H54 (cell line): ENCODE measurements around the gene DDX43.
A peak's percentile ranks its signal among the peaks of the same experiment; 100 is the strongest.

Experiments
- DNase-seq: peaks from one replicate; pipeline ENCODE4 v3.0.0; 2011; ENCODE audit warnings: low spot score, mixed read lengths; ENCODE audit not compliant: insufficient read length
- FAIRE-seq: peaks from 3 replicates; lab custom pipeline; 2011; peaks lifted over from hg19 to GRCh38; lab: Jason Lieb, UNC
- POLR2A ChIP-seq: IDR thresholded peaks from 2 replicates; pipeline ENCODE4 v1.6.1; 2011; ENCODE audit warnings: low read depth, mild to moderate bottlenecking, low read length

The DDX43 gene

DNA sequence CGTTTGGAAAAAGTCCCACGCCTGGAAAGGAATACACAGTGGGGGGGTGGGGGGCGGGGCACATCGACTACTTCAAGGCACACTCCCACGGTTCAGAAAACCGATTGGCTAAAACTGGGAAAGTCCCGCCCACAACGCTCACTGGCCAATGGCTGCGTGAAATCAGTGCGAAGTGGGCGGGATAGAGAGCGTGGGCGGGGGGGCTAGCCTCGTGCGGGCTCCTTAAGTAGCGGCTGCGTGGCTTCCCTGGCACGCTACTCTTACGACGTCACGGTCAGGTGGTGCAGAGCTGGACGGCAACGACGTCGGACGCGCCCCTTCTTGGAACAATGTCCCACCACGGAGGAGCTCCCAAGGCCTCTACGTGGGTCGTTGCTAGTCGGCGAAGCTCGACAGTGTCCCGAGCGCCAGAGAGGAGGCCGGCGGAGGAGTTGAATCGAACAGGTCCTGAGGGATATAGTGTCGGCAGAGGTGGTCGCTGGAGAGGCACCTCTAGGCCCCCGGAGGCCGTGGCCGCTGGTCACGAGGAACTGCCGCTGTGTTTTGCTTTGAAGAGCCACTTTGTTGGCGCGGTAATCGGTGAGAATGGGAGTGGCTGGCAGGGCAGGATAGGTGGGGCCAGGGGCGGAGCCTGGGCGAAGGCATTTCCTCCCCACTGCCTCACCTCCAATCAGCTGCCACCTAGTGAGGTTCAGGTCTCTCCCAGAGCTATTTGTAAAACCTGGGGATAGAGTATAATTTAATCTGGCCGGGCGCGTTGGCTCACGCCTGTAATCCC is at the start of gene DDX43:
DDX43 (plus strand) TSS at position 252 of the 778 bp plus-strand sequence; CDS start at position 330, 78 bp downstream.
- DNase-seq (peak; percentile 26), FAIRE-seq (no peak)
- TF ChIP-seq POLR2A = no peak

DNA sequence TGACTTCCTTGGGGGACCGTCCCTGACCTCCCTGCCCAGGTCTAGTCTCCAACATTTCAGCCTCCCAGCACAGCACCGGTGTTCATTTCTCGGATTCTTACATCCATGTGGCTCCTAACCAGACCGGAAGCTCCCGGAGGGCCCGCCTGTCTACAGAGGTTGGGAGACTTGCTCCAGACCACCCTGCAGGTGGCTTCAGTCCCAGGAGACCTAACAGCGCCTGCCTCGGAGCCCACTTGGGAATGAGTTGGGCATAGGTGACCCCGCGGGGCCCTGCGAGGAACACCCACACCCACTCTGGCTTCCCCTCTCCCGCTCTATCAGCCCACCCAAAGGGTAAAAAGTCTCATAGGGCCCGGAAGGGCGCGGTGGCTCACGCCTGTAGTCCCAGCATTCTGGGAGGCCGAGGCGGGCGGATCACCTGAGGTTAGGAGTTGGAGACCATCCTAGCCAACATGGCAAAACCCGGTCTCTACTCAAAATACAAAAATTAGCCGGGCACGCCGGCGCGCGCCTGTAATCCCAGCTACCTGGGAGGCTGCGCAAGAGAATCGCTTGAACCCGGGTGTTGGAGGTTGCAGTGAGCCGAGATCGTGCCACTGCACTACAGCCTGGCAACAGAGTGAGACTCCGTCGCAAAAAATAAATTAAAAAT is 46.0 kb upstream of the DDX43 start:
- TF ChIP-seq POLR2A = no peak
- no peak for FAIRE-seq
- no peak for DNase-seq

DNA sequence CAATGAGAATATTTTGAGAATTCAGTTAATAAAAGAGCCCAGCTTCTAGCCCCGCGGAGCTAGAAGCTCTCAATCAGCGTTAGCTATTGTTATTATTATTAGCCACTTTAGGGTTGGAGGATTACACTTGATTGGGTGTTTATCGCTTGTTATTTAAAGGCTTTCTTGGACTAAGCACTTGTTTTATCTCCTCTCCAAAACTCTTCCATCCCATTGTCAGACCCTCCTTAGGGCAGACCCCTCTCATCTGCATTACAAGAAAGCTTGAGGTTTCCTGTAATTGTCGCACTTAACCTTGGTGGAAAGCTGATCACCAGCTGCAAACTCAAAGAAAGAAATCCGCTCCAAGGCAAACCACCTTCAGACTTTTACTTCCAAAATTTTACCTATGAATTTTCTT is 45.3 kb upstream of the DDX43 start:
- DNase-seq = no peak
- no peak for TF ChIP-seq POLR2A
- no peak for FAIRE-seq

DNA sequence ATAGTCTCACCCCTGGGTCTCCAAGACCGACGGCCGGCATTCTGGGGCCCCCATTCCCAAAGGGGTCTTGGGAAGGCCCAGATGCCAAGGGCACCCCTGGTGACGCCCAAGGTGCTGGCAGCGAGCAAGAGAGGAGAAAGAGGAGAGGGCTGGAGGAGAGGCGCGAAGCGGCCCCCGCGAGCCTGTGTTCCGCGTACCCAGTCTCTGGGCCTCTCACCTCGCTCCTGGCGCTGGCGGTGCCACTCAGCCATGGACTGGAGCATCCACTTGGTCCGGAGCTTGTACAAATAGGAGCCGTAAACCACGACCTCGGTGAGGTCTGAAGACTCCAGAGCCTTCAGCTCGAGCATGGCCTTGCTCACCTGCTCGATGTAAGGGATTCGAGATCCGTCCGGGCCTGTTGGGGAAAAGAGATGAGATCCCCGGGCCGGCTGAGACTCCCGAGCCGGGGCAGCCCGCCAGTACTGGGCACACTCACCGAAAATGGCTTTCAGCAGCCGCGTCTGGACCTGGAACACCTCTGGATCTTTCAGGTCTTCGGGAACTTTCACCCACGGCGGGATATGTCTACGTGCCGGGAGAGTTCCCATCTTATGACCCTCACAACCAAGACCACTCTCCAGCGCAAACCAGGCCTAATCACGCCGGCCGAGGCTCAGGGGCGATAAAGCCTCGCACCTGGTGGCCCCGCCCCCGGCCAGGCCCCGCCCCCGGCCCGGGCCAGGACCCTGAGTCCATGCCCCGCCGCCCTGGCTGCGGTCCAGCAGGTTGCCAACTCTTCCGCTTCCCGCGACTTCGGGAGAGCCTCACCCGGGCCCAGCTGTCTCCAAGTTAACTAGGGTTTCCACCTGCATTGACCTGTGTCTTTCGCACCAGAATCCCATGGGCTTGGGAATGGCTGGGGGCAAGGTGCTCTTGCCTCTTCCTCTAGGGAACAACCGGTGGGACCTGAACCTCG is 40.7 kb upstream of the DDX43 start, which contains the start of gene DPPA5:
DPPA5 (minus strand) TSS at position 641 of the 958 bp plus-strand sequence; CDS start at position 590, 51 bp downstream.
- DNase-seq (no peak), FAIRE-seq (no peak)
- no peak for TF ChIP-seq POLR2A

DNA sequence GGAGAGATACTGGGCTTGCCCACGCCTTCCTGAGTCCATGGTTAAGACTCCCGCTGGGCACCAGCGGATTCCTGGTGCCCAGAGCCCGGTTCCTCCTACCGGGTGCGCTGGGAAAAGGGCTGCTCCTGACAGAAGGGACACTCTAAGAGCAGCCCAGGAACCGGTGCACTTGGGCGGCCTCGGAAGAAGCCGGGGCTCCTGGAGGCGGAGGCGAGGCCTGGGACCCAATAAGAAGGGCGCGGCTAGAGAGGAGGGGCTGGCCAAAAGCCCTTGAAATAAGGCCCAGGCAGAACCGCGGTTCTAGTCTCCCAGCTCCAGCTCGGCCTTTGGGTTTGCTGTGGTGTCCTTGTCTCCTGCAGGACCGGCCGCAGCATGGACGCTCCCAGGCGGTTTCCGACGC is 32.3 kb upstream of the DDX43 start, which contains the start of gene KHDC3L:
KHDC3L (plus strand) TSS at position 301 of the 400 bp plus-strand sequence; CDS start at position 373, 72 bp downstream.
- no peak for TF ChIP-seq POLR2A
- DNase-seq = no peak

DNA sequence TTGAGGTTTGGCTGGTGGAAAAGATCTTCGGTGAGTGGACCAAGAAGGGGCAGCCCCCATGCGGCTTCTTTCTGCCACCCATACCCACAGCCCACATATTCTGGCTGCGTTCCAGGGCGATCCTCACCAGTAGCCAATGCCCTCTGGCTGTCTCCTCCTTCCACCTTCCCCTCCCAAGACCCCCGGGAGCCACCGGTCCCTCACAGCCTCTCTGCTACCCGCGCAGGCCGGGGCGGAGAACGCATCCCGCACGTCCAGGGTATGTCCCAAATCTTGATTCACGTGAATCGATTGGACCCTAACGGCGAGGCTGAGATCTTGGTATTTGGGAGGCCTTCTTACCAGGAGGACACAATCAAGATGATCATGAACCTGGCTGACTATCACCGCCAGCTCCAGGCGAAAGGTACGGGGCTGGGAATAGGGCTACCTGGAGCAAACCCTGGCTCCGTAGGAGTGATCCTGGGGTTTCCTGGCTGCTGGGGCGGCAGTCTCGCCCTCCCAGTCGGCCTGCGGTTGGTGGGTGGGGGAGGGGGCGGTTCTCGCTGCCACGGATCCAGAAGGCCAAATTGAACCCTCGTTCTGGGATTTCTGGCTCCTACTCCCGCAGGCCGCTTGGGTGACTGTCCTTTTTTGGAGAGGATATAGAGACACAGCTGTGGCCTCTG is 31.6 kb upstream of the DDX43 start:
- TF ChIP-seq POLR2A = no peak
- DNase-seq (no peak), FAIRE-seq (no peak)

More for the DNA sequence above, 32.3 kb upstream of the DDX43 start, which contains the start of gene KHDC3L:
- FAIRE-seq = no peak

DNA sequence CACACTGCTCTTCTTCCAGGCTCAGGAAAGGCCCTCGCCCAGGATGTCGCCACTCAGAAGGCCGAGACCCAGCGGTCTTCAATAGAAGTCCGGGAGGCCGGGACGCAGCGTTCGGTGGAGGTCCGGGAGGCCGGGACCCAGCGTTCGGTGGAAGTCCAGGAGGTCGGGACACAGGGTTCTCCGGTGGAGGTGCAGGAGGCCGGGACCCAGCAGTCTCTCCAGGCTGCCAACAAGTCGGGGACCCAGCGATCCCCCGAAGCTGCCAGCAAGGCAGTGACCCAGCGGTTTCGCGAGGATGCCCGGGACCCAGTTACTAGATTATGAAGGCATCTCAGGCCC is 31.1 kb upstream of the DDX43 start:
- DNase-seq (no peak), FAIRE-seq (no peak)
- TF ChIP-seq POLR2A = no peak

DNA sequence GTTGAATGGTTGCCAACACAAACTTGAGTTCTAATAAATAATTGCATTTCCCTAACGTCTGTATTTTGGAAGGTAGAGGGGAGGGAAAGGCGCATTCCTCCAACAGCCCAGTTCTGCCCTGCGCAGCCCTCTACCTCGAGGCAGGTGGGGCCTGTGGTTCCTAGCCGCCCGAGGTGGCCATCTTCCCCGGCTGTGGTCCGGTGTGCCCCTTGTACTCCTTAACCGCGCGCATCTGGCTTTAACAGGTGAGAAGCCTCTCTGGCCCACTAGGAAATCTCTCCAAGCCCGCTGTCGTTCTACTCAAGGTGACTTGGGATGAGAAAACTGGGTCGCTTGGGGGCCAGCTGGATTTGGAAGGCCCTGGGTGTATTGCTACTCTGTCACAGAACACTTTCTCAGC is 30.5 kb upstream of the DDX43 start:
- DNase-seq (no peak), FAIRE-seq (no peak)
- no peak for TF ChIP-seq POLR2A

DNA sequence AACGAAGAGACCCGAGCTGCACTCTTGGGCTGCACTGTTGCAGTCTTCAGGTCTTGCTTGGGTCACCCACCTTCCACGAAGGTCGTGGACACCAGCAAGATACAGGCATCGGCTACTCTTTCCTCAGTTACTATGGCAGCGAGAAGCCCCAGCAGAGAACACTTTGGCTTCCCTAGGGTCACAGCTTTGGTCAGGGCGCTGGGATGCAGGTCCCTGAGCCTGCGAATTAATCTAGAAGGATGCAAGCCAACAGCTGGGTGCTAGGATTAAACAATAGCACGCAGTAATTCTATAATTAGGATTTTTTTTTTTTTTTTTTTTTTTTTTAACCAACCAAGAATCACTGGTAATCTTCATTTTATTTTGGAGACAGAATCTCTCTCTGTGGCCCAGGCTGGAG is 30.1 kb upstream of the DDX43 start:
- DNase-seq (no peak), FAIRE-seq (no peak)
- TF ChIP-seq POLR2A = no peak

DNA sequence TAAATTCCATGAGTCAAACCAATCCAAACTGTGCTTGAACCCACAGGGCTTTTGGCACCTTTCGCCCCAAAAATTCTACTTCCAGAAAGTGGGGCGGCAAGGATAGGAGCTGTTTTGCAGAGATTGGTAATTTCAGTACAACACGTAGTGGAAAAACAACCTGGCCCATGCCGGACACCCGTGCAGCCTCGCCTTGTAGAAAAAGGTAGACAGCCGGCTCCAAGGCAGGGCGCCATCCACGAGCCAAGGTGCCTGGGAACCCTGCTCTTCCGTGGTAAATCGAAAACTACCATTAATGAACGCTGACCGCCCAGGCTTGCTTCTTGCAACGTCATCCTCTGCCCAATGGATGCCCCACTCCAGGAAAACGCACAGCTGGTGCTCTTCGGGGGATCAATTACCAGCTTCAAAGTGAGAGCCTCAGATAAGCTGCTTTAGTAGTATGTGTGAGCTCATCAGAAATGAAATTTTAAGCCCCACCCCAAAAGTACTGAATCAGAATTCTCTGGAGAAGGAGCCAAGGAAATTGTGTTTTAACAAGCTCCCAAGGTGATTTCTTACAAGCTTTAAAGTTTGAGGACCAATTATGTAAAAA is 26.8 kb upstream of the DDX43 start:
- DNase-seq (no peak), FAIRE-seq (no peak)
- TF ChIP-seq POLR2A = no peak

DNA sequence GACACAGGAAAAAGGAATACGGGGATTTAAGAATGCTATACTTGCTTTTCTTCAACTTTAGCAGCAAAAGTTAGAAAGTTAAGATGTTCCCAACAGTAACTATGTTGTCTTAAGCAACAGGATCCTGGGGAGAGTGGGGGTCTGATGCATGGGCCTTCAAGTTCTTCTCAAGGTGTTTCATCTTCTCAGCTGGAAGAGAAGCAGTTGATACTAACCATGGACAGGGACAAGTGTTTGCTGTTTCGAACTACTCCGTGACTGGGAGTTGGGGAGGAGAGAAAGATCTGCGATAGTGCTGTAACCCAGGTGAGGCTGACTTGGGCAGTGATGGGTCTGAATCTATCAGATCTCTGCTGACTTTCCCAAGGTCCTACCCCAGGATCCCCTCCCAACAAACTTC is 26.0 kb upstream of the DDX43 start:
- TF ChIP-seq POLR2A = no peak
- DNase-seq = no peak

DNA sequence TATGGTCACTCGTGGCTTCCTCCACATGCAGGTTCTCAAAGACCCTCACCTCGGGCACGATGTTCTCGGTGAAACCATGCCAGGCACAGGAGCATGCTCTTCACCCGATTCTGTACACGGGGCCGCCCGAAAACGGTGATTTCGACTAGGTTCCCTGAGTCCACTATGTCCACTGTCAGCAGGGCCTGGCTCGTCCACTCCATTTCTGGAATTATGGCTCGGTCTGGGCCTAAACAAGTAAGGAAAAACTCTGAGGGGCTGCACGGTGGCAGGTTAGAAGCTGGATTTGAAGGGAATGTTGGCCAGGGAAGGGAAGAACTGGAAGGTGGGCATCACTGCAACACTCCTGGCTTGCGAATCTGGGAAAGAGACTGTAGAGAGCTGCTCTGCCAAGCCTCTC is 25.5 kb upstream of the DDX43 start:
- DNase-seq (no peak), FAIRE-seq (no peak)
- no peak for TF ChIP-seq POLR2A

More for the DNA sequence above, 26.0 kb upstream of the DDX43 start:
- FAIRE-seq = no peak

DNA sequence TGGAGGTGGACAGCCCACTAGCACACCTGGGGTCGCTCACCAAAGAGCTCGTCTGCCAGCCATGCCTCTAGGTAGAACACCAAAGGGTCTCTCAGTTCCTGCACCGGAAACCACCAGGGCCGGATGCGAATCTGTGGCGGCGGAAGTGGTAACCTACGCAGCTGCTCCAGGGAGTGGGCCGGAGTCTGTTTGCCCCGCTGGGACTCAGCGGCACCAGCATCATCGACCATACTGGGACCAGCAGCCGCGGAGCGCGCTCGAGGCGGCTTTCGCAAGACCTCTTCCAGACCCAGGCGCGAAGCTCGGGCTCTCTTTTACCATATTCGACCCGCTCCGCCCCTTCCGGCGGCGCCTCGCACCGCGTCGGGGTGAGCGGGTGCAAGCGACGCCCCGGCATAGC is 25.1 kb upstream of the DDX43 start, which contains the start of gene OOEP:
OOEP (minus strand) TSS at position 335 of the 400 bp plus-strand sequence; CDS start at position 230, 105 bp downstream.
- no peak for TF ChIP-seq POLR2A

More for the DNA sequence above, 25.1 kb upstream of the DDX43 start, which contains the start of gene OOEP:
- FAIRE-seq (no peak), DNase-seq (no peak)
